DOHH2 (cell line): ENCODE results near the gene STAP2.
"Not testable (repeated sequence)": the region's sequence is repeated elsewhere in the genome, so short reads cannot be mapped to it uniquely, and the experiment has no call there.

Source experiments
- H3F3A ChIP-seq: fragments of 200-600 bp; sonication (generic), shearing (Covaris generic); 2 replicates; pipeline ENCODE4 v1.6.0; 2016; ENCODE audit warnings: antibody characterized with exemption, mild to moderate bottlenecking; ENCODE audit not compliant: control insufficient read depth, insufficient read depth
- H3K27ac ChIP-seq: fragments of 200-600 bp; sonication (generic); 2 replicates; pipeline ENCODE4 v1.5.1; 2014; ENCODE audit warnings: low read depth, mild to moderate bottlenecking, low read length, moderate library complexity
- H3K27me3 ChIP-seq: fragments of 200-600 bp; sonication (generic); 2 replicates; pipeline ENCODE4 v1.6.1; 2014; ENCODE audit warnings: mild to moderate bottlenecking, low read length, mixed read lengths; ENCODE audit not compliant: control insufficient read depth
- H3K36me3 ChIP-seq: fragments of 200-600 bp; sonication (generic); 2 replicates; pipeline ENCODE4 v1.6.1; 2014; ENCODE audit warnings: mild to moderate bottlenecking, low read length, moderate library complexity, mixed read lengths; ENCODE audit not compliant: control insufficient read depth
- H3K4me1 ChIP-seq: fragments of 200-600 bp; sonication (generic); 2 replicates; pipeline ENCODE4 v1.6.1; 2014; ENCODE audit warnings: mild to moderate bottlenecking, low read length, mixed read lengths; ENCODE audit not compliant: control insufficient read depth
- H3K4me2 ChIP-seq: fragments of 200-600 bp; sonication (generic); 2 replicates; pipeline ENCODE4 v1.6.0; 2014; ENCODE audit warnings: mild to moderate bottlenecking, low read length, moderate library complexity
- H3K4me3 ChIP-seq: fragments of 200-600 bp; sonication (generic); 2 replicates; pipeline ENCODE4 v1.5.1; 2014; ENCODE audit warnings: mild to moderate bottlenecking, low read length, mixed read lengths
- H3K79me2 ChIP-seq: fragments of 200-600 bp; sonication (generic); 2 replicates; pipeline ENCODE4 v1.6.1; 2014; ENCODE audit warnings: mild to moderate bottlenecking, low read length, mixed read lengths; ENCODE audit not compliant: control insufficient read depth
- H3K9me2 ChIP-seq: fragments of 200-600 bp; sonication (generic); replicated peaks from 2 replicates; pipeline ENCODE4 v1.6.1; 2014; ENCODE audit warnings: mild to moderate bottlenecking, low read length, mixed read lengths; ENCODE audit not compliant: control insufficient read depth
- H3K9me3 ChIP-seq: fragments of 200-600 bp; sonication (generic); 2 replicates; pipeline ENCODE4 v1.6.1; 2014; ENCODE audit warnings: antibody characterized with exemption, low read length, mixed read lengths; ENCODE audit not compliant: control insufficient read depth, insufficient read depth
- H4K20me1 ChIP-seq: fragments of 200-600 bp; sonication (generic); 2 replicates; pipeline ENCODE4 v1.6.0; 2014; ENCODE audit warnings: low read depth, mild to moderate bottlenecking, antibody characterized with exemption, low read length, moderate library complexity; ENCODE audit not compliant: control insufficient read depth, insufficient read depth
- CTCF ChIP-seq: fragments of 200-600 bp; sonication (generic); IDR thresholded peaks from one replicate; pipeline ENCODE4 v1.5.1; 2014; ENCODE audit warnings: antibody characterized with exemption, mild to moderate bottlenecking, low read depth, low read length; ENCODE audit not compliant: poor library complexity, severe bottlenecking
- EZH2phosphoT487 ChIP-seq: fragments of 200-600 bp; sonication (generic); IDR thresholded peaks from 2 replicates; pipeline ENCODE4 v1.6.1; 2017; ENCODE audit warnings: borderline replicate concordance, mild to moderate bottlenecking, antibody characterized with exemption, low read length, moderate library complexity, mixed read lengths

STAP2 gene

GRCh38 chr19:4337906-4338440, 654 bp downstream of the STAP2 start:
- Histone ChIP-seq H3K4me2 (peak overlapping the region; percentile 35), H3K4me1 (peaks cover 16% of the 10 kb centered on the region), H3K36me3 (no peaks in the 10 kb centered on the region), H4K20me1 (no peaks in the 10 kb centered on the region), H3F3A (no peaks in the 10 kb centered on the region), H3K27ac (no peak overlapping the region), H3K27me3 (no peaks in the 10 kb centered on the region), H3K9me3 (no peaks in the 10 kb centered on the region), H3K4me3 (peak overlapping the region; percentile 13), H3K9me2 (no peaks in the 10 kb centered on the region), H3K79me2 (no peaks in the 10 kb centered on the region)
- TF ChIP-seq EZH2phosphoT487: no peak
- TF ChIP-seq CTCF: no peak

- no peaks in the 10 kb centered on the region for H3K9me2 ChIP-seq
- H3K36me3 ChIP-seq: no peaks in the 10 kb centered on the region
- TF ChIP-seq CTCF: no peak
- TF ChIP-seq EZH2phosphoT487: no peak
- H3K4me3 ChIP-seq: no peak overlapping the region
- H3K4me1 ChIP-seq: peaks cover 11% of the 10 kb centered on the region
- no peak overlapping the region for H3K27ac ChIP-seq
- no peak overlapping the region for H3K4me2 ChIP-seq
- no peaks in the 10 kb centered on the region for H3K27me3 ChIP-seq
- H4K20me1 ChIP-seq: no peaks in the 10 kb centered on the region
- no peaks in the 10 kb centered on the region for H3K79me2 ChIP-seq
- no peaks in the 10 kb centered on the region for H3F3A ChIP-seq
- H3K9me3 ChIP-seq: no peaks in the 10 kb centered on the region
Measured at GRCh38 chr19:4334929-4335570, 3.6 kb downstream of the STAP2 start.

GRCh38 chr19:4329858-4330257, 8.8 kb downstream of the STAP2 start:
- TF ChIP-seq CTCF: no peak
- no peak for TF ChIP-seq EZH2phosphoT487
- no peaks in the 10 kb centered on the region for H3K9me3 ChIP-seq
- H3K4me3 ChIP-seq: no peak overlapping the region
- no peaks in the 10 kb centered on the region for H3K4me1 ChIP-seq
- H3K27ac ChIP-seq: no peak overlapping the region
- H3K79me2 ChIP-seq: no peaks in the 10 kb centered on the region
- no peaks in the 10 kb centered on the region for H3K27me3 ChIP-seq
- no peaks in the 10 kb centered on the region for H3F3A ChIP-seq
- H3K9me2 ChIP-seq: no peaks in the 10 kb centered on the region
- H3K4me2 ChIP-seq: no peak overlapping the region
- no peaks in the 10 kb centered on the region for H4K20me1 ChIP-seq
- H3K36me3 ChIP-seq: no peaks in the 10 kb centered on the region

- H4K20me1 ChIP-seq, H3K9me2 ChIP-seq, H3K4me2 ChIP-seq, H3F3A ChIP-seq, H3K36me3 ChIP-seq, H3K27ac ChIP-seq, H3K27me3 ChIP-seq, H3K79me2 ChIP-seq, H3K4me3 ChIP-seq, H3K9me3 ChIP-seq, H3K4me1 ChIP-seq: not testable (repeated sequence)
Measured at GRCh38 chr19:4328991-4329681, 9.5 kb downstream of the STAP2 start.
